Measurements from ENCODE around the gene NEMP2. TPM values are rescaled to one million over a fixed set of nuclear protein-coding genes. Genes with fewer than 3 reads are reported as not detected.
"Not testable (repeated sequence)": the region's sequence is repeated elsewhere in the genome, so short reads cannot be mapped to it uniquely, and the experiment has no call there.

NEMP2 gene
- total and polyA plus RNA-seq, 2 experiments from 2014 or later, result 3.2 to 9.9 TPM

DNA sequence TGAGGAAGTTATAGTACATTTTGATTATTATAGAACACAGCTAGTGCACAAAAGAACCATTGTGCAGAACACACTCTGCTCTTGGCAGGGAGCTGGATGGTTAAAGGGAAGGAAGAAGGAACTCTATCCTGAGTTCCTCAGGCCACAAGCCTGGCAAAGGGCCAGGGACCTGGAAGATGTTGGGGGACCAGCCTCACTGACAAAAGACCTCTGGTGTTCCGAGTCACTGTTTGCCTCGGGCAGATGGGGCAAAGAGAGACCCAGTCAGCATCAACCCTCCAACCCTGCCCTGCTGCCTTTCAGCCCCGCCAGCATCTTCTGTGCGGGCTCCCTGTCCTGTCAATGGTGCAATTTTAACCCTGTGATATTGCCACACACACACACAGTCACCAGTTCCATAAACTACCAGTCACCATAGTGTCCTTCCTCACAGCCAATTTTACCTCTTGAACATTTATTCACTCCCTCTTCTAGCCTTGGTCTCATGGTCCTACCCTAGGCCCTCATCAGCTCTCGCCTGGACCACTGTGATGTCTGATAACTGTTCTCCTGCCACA is 21.9 kb downstream of the NEMP2 start:
- Histone ChIP-seq H3K36me3 (replicated peaks; ENCODE audit: insufficient read depth, low read depth) (no peaks in the 10 kb centered on the region), H3K9me2 (replicated peaks; ENCODE audit: insufficient read depth) (no peaks in the 10 kb centered on the region), H3K9me3 (ENCODE audit: low read depth) (no peaks in the 10 kb centered on the region), H3K4me1 (ENCODE audit: insufficient read depth) (no peaks in the 10 kb centered on the region), H3K27me3 (no peaks in the 10 kb centered on the region), H4K20me1 (ENCODE audit: insufficient read depth, poor library complexity, severe bottlenecking) (no peaks in the 10 kb centered on the region), H3K4me3 (no peak overlapping the region), H2AFZ (no peak overlapping the region), H3K27ac (no peak overlapping the region), H3K4me2 (no peak overlapping the region), H3K79me2 (no peaks in the 10 kb centered on the region)
- 86% methylated on average over 5 of the region's 5 CpGs for WGBS (ENCODE audit: low lambda C conversion rate, missing lambda C conversion rate)
- TF ChIP-seq, protein P1, sequence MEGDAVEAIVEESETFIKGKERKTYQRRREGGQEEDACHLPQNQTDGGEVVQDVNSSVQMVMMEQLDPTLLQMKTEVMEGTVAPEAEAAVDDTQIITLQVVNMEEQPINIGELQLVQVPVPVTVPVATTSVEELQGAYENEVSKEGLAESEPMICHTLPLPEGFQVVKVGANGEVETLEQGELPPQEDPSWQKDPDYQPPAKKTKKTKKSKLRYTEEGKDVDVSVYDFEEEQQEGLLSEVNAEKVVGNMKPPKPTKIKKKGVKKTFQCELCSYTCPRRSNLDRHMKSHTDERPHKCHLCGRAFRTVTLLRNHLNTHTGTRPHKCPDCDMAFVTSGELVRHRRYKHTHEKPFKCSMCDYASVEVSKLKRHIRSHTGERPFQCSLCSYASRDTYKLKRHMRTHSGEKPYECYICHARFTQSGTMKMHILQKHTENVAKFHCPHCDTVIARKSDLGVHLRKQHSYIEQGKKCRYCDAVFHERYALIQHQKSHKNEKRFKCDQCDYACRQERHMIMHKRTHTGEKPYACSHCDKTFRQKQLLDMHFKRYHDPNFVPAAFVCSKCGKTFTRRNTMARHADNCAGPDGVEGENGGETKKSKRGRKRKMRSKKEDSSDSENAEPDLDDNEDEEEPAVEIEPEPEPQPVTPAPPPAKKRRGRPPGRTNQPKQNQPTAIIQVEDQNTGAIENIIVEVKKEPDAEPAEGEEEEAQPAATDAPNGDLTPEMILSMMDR (IDR thresholded peaks at IDR 0.05; ENCODE audit: poor library complexity), result no peak
- TF ChIP-seq EZH2 (IDR thresholded peaks at IDR 0.05; ENCODE audit: borderline replicate concordance), result no peak
- TF ChIP-seq EZH2phosphoT487 (IDR thresholded peaks at IDR 0.05; ENCODE audit: low read depth, severe bottlenecking, unreplicated experiment), result no peak
- DNase-seq (ENCODE audit: low spot score), result no peak

DNA sequence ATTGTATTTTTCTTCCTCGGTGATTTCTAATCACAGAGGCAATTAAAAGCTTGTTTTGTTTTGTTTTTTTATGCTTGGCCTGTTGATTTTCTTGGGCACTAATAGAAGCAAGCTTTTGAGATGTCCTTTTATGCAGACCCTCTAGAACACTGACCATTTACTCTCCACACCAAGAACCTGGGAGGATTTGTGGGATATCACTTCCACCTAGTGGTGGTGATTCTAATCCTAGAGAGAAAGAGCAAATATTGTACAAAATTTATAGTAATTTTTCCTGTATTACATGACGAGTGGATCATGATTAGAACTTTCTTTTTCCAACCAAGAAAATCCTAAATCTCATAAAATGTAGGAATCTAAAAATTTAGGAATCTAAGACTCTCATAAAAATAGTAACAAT is 23.4 kb downstream of the NEMP2 start:
- no peaks in the 10 kb centered on the region for H3K36me3 ChIP-seq (replicated peaks; ENCODE audit: insufficient read depth, low read depth)
- no peaks in the 10 kb centered on the region for H3K9me2 ChIP-seq (replicated peaks; ENCODE audit: insufficient read depth)
- H3K9me3 ChIP-seq (ENCODE audit: low read depth), result no peaks in the 10 kb centered on the region
- WGBS (ENCODE audit: low lambda C conversion rate, missing lambda C conversion rate), result 78% methylated on average over 2 of the region's 2 CpGs
- DNase-seq (ENCODE audit: low spot score), result no peak
- H3K4me2 ChIP-seq, result no peak overlapping the region
- H2AFZ ChIP-seq, result no peak overlapping the region
- H3K4me1 ChIP-seq (ENCODE audit: insufficient read depth), result no peaks in the 10 kb centered on the region
- no peak overlapping the region for H3K27ac ChIP-seq
- H3K27me3 ChIP-seq, result no peaks in the 10 kb centered on the region
- no peaks in the 10 kb centered on the region for H3K79me2 ChIP-seq
- no peaks in the 10 kb centered on the region for H4K20me1 ChIP-seq (ENCODE audit: insufficient read depth, poor library complexity, severe bottlenecking)
- TF ChIP-seq EZH2phosphoT487 (IDR thresholded peaks at IDR 0.05; ENCODE audit: low read depth, severe bottlenecking, unreplicated experiment) (no peak), EZH2 (IDR thresholded peaks at IDR 0.05; ENCODE audit: borderline replicate concordance) (no peak)
- TF ChIP-seq, protein P1 (IDR thresholded peaks at IDR 0.05; ENCODE audit: poor library complexity), result peak; percentile 65
- H3K4me3 ChIP-seq, result no peak overlapping the region

DNA sequence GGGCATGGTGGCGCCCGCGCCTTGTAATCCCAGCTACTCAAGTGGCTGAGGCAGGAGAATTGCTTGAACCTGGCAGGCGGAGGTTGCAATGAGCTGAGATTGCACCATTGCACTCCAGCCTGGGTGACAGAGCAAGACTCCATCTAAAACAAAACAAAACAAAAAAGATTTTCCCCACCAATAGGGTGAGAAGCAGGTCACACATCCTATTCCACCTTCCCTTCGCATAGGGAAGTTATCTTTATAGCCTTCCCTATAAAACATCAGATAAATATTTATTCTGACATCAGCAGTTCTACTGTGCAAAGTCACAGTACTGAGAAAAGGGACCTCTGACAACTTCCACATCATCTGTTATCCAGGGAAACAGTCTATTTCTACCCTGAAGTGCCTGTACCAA is 24.6 kb downstream of the NEMP2 start:
- not testable (repeated sequence) for H3K9me2 ChIP-seq (replicated peaks; ENCODE audit: insufficient read depth); DNase-seq (ENCODE audit: low spot score); H3K27ac ChIP-seq; H2AFZ ChIP-seq; H3K4me3 ChIP-seq; H3K4me2 ChIP-seq; H3K27me3 ChIP-seq; H3K9me3 ChIP-seq (ENCODE audit: low read depth); H4K20me1 ChIP-seq (ENCODE audit: insufficient read depth, poor library complexity, severe bottlenecking); H3K4me1 ChIP-seq (ENCODE audit: insufficient read depth); H3K36me3 ChIP-seq (replicated peaks; ENCODE audit: insufficient read depth, low read depth); H3K79me2 ChIP-seq
- 84% methylated on average over 5 of the region's 5 CpGs for WGBS (ENCODE audit: low lambda C conversion rate, missing lambda C conversion rate)

- Histone ChIP-seq H4K20me1 (ENCODE audit: insufficient read depth, poor library complexity, severe bottlenecking) (no peaks in the 10 kb centered on the region), H3K27ac (no peak overlapping the region), H3K27me3 (no peaks in the 10 kb centered on the region), H3K9me3 (ENCODE audit: low read depth) (no peaks in the 10 kb centered on the region), H3K4me2 (no peak overlapping the region), H2AFZ (no peak overlapping the region), H3K36me3 (replicated peaks; ENCODE audit: insufficient read depth, low read depth) (no peaks in the 10 kb centered on the region), H3K4me3 (no peak overlapping the region), H3K79me2 (no peaks in the 10 kb centered on the region), H3K4me1 (ENCODE audit: insufficient read depth) (no peaks in the 10 kb centered on the region), H3K9me2 (replicated peaks; ENCODE audit: insufficient read depth) (no peaks in the 10 kb centered on the region)
- TF ChIP-seq EZH2 (IDR thresholded peaks at IDR 0.05; ENCODE audit: borderline replicate concordance) (no peak), EZH2phosphoT487 (IDR thresholded peaks at IDR 0.05; ENCODE audit: low read depth, severe bottlenecking, unreplicated experiment) (no peak)
- TF ChIP-seq, protein P1 (IDR thresholded peaks at IDR 0.05; ENCODE audit: poor library complexity), result no peak
- 84% methylated on average over 4 of the region's 4 CpGs for WGBS (ENCODE audit: low lambda C conversion rate, missing lambda C conversion rate)
- DNase-seq (ENCODE audit: low spot score), result no peak
These were observed 27.4 kb downstream of the NEMP2 start for GRCh38 chr2:190507135-190507534.
